HG03469 (cell line): ENCODE results near the gene RABGEF1.
"Not testable (repeated sequence)": the region's sequence is repeated elsewhere in the genome, so short reads cannot be mapped to it uniquely, and the experiment has no call there.

Experiments used
- ATAC-seq: cut with Tn5 transposase; IDR thresholded peaks from one replicate; pipeline ENCODE4 v1.9.1; 2021; ENCODE audit warnings: mild to moderate bottlenecking, moderate library complexity, moderate number of reproducible peaks; ENCODE audit not compliant: unreplicated experiment

The RABGEF1 gene

GRCh38 chr7:66740302-66740979, at the start of gene RABGEF1:
TSS of gene RABGEF1 (plus strand) at chr7:66740733. CDS start at chr7:66771900, 31,167 bp downstream.
- ATAC-seq: peak; percentile 62

- no peak for ATAC-seq
Observed at GRCh38 chr7:66693331-66693730, 47.2 kb upstream of the RABGEF1 start.

- no peak for ATAC-seq
Observed at GRCh38 chr7:66694286-66694685, 46.2 kb upstream of the RABGEF1 start.

- not testable (repeated sequence) for ATAC-seq
Observed at GRCh38 chr7:66695417-66695816, 45.1 kb upstream of the RABGEF1 start.

GRCh38 chr7:66696134-66696533, 44.4 kb upstream of the RABGEF1 start:
- ATAC-seq: not testable (repeated sequence)

- no peak for ATAC-seq
Observed at GRCh38 chr7:66696774-66697191, 43.8 kb upstream of the RABGEF1 start.

- no peak for ATAC-seq
Observed at GRCh38 chr7:66697449-66698438, 42.8 kb upstream of the RABGEF1 start.

GRCh38 chr7:66698652-66699205, 41.8 kb upstream of the RABGEF1 start:
- no peak for ATAC-seq

GRCh38 chr7:66699998-66700397, 40.5 kb upstream of the RABGEF1 start:
- no peak for ATAC-seq

- ATAC-seq: no peak
Observed at GRCh38 chr7:66700633-66701131, 39.9 kb upstream of the RABGEF1 start.

- ATAC-seq: no peak
Observed at GRCh38 chr7:66707825-66708224, 32.7 kb upstream of the RABGEF1 start.

GRCh38 chr7:66710752-66711151, 29.8 kb upstream of the RABGEF1 start:
- ATAC-seq: not testable (repeated sequence)

GRCh38 chr7:66713687-66714086, 26.8 kb upstream of the RABGEF1 start:
- ATAC-seq: no peak

- ATAC-seq: not testable (repeated sequence)
Observed at GRCh38 chr7:66716634-66717033, 23.9 kb upstream of the RABGEF1 start.

GRCh38 chr7:66720561-66720960, 20.0 kb upstream of the RABGEF1 start:
- no peak for ATAC-seq

GRCh38 chr7:66725843-66726242, 14.7 kb upstream of the RABGEF1 start:
- ATAC-seq: no peak

GRCh38 chr7:66727058-66727457, 13.5 kb upstream of the RABGEF1 start:
- no peak for ATAC-seq

- ATAC-seq: no peak
Observed at GRCh38 chr7:66728571-66728970, 12.0 kb upstream of the RABGEF1 start.

GRCh38 chr7:66729274-66729673, 11.3 kb upstream of the RABGEF1 start:
- no peak for ATAC-seq

GRCh38 chr7:66731986-66732385, 8.5 kb upstream of the RABGEF1 start:
- ATAC-seq: no peak

GRCh38 chr7:66732439-66732838, 8.1 kb upstream of the RABGEF1 start:
- ATAC-seq: no peak
